IMR-90 (cell line): ENCODE data around the gene MYO1C. TPM values are rescaled to one million over a fixed set of nuclear protein-coding genes. Genes with fewer than 3 reads are reported as not detected.

Experiments used
- ATAC-seq: fragments of 200-7000 bp; cut with Tn5 transposase; 2 replicates; pipeline ENCODE4 v1.9.1; 2020; ENCODE audit warnings: low read depth, mild to moderate bottlenecking, moderate library complexity
- BruUV-seq: library from RNA; stranded (reverse); fragments of 400-500 nt; replicated peaks from 2 replicates; lab custom pipeline; 2021; lab: Mats Ljungman, UMichigan
- CTCF ChIA-PET: fragments of 300-600 bp; formaldehyde crosslinking; extraction: SDS; loops from one replicate; lab custom pipeline; 2021; ENCODE audit warnings: antibody characterized with exemption; lab: Yijun Ruan, JAX
- POLR2A ChIA-PET: fragments of 300-600 bp; sonication (Branson Sonifier 250); formaldehyde crosslinking; loops from one replicate; lab custom pipeline; 2022; ENCODE audit warnings: antibody characterized with exemption; ENCODE audit not compliant: unreplicated experiment; lab: Charles Lee
- DNase-seq: peaks from one replicate; pipeline ENCODE4 v3.0.0; 2013
- H2AFZ ChIP-seq: replicated peaks from 2 replicates; pipeline ENCODE3; 2013; ENCODE audit warnings: low read length, mild to moderate bottlenecking; ENCODE audit not compliant: poor library complexity
- H2AK5ac ChIP-seq: 2 replicates; pipeline ENCODE4 v1.6.1; 2013; ENCODE audit warnings: low read depth, low read length, inconsistent platforms
- H2AK9ac ChIP-seq: replicated peaks from 2 replicates; pipeline ENCODE3; 2013; ENCODE audit warnings: mild to moderate bottlenecking, low read depth, low read length, moderate library complexity; ENCODE audit not compliant: poor library complexity
- H2BK120ac ChIP-seq: 2 replicates; pipeline ENCODE4 v1.6.1; 2013; ENCODE audit warnings: low read depth, low read length, inconsistent platforms
- H2BK15ac ChIP-seq: 3 replicates; pipeline ENCODE4 v1.6.1; 2013; ENCODE audit warnings: low read depth, low read length, inconsistent platforms
- H2BK20ac ChIP-seq: 2 replicates; pipeline ENCODE4 v1.6.1; 2013; ENCODE audit warnings: low read depth, mild to moderate bottlenecking, inconsistent platforms, low read length, moderate library complexity
- H2BK5ac ChIP-seq: 2 replicates; pipeline ENCODE4 v1.6.1; 2013; ENCODE audit warnings: mild to moderate bottlenecking, low read depth, low read length, inconsistent platforms; ENCODE audit not compliant: poor library complexity, severe bottlenecking
- H3K14ac ChIP-seq: replicated peaks from 2 replicates; pipeline ENCODE4 v1.6.1; 2013; ENCODE audit warnings: low read depth, low read length, inconsistent platforms
- H3K18ac ChIP-seq: 2 replicates; pipeline ENCODE4 v1.6.1; 2013; ENCODE audit warnings: low read depth, low read length, control low read depth
- H3K23ac ChIP-seq: 2 replicates; pipeline ENCODE4 v1.6.1; 2013; ENCODE audit warnings: low read depth, low read length, inconsistent platforms
- H3K27ac ChIP-seq: 2 replicates; pipeline ENCODE4 v1.5.1; 2013; ENCODE audit warnings: mild to moderate bottlenecking, control low read depth, low read length; ENCODE audit not compliant: insufficient read depth
- H3K27me3 ChIP-seq: 2 replicates; pipeline ENCODE4 v1.6.1; 2013; ENCODE audit warnings: low read length; ENCODE audit not compliant: control insufficient read depth, insufficient read depth
- H3K36me3 ChIP-seq: 2 replicates; pipeline ENCODE4 v1.6.1; 2013; ENCODE audit warnings: low read length, mixed read lengths; ENCODE audit not compliant: control insufficient read depth, insufficient read depth
- H3K4ac ChIP-seq: 2 replicates; pipeline ENCODE4 v1.6.1; 2013; ENCODE audit warnings: low read depth, low read length, inconsistent platforms
- H3K4me1 ChIP-seq: 2 replicates; pipeline ENCODE4 v1.6.1; 2013; ENCODE audit warnings: low read length, mixed read lengths; ENCODE audit not compliant: control insufficient read depth, insufficient read depth
- H3K4me2 ChIP-seq: 2 replicates; pipeline ENCODE4 v1.6.1; 2013; ENCODE audit warnings: low read depth, mild to moderate bottlenecking, control low read depth, low read length, moderate library complexity
- H3K4me3 ChIP-seq: 2 replicates; pipeline ENCODE4 v1.5.1; 2013; ENCODE audit warnings: low read depth, mild to moderate bottlenecking, control low read depth, low read length, moderate library complexity; ENCODE audit not compliant: insufficient read depth
- H3K56ac ChIP-seq: 2 replicates; pipeline ENCODE4 v1.6.1; 2013; ENCODE audit warnings: low read length, inconsistent platforms; ENCODE audit not compliant: insufficient read depth; ENCODE audit errors: extremely low read depth
- H3K79me1 ChIP-seq, 2 experiments: 2 replicates each; pipeline ENCODE4 v1.6.1; 2013; ENCODE audit warnings: low read length in 2 of 2, inconsistent platforms in 1 of 2, low read depth in 1 of 2
- H3K9ac ChIP-seq: 2 replicates; pipeline ENCODE4 v1.6.1; 2013; ENCODE audit warnings: low read depth, low read length, control low read depth
- H3K9me1 ChIP-seq: 2 replicates; pipeline ENCODE4 v1.6.1; 2013; ENCODE audit warnings: low read length, inconsistent platforms; ENCODE audit not compliant: insufficient read depth
- H3K9me3 ChIP-seq: 2 replicates; pipeline ENCODE4 v1.6.1; 2013; ENCODE audit warnings: low read length; ENCODE audit not compliant: control insufficient read depth, insufficient read depth
- H4K20me1 ChIP-seq: 2 replicates; pipeline ENCODE4 v1.6.1; 2013; ENCODE audit warnings: low read length, inconsistent platforms; ENCODE audit not compliant: insufficient read depth
- H4K5ac ChIP-seq: 2 replicates; pipeline ENCODE4 v1.6.1; 2013; ENCODE audit warnings: mild to moderate bottlenecking, low read depth, low read length, control low read depth
- H4K8ac ChIP-seq, 2 experiments: 2 replicates each; pipeline ENCODE4 v1.6.1; 2013; ENCODE audit warnings: low read depth in 2 of 2, low read length in 2 of 2, control low read depth in 1 of 2, inconsistent platforms in 1 of 2
- H4K91ac ChIP-seq: 2 replicates; pipeline ENCODE4 v1.6.1; 2013; ENCODE audit warnings: low read depth, low read length, inconsistent platforms; ENCODE audit not compliant: insufficient read depth
- FOS ChIP-seq: fragments of 150-350 bp; IDR thresholded peaks from 2 replicates; pipeline ENCODE4 v1.6.1; 2016; ENCODE audit warnings: low read depth, low read length
- MAZ ChIP-seq: IDR thresholded peaks from 2 replicates; pipeline ENCODE4 v1.6.1; 2012; ENCODE audit warnings: low read depth, mild to moderate bottlenecking, low read length, improper control_type of control experiment, moderate library complexity, borderline replicate concordance
- NFE2L2 ChIP-seq: fragments of 150-350 bp; IDR thresholded peaks from 2 replicates; pipeline ENCODE4 v1.6.1; 2016; ENCODE audit warnings: low read depth, mild to moderate bottlenecking, low read length
- RCOR1 ChIP-seq: IDR thresholded peaks from 2 replicates; pipeline ENCODE4 v1.6.1; 2012; ENCODE audit warnings: mild to moderate bottlenecking, low read length, improper control_type of control experiment; ENCODE audit not compliant: insufficient replicate concordance
- WGBS, 2 experiments: methylation state at CpG; one replicate each; pipeline versions ENCODE4 v1.1.5 to v1.1.7; 2013; ENCODE audit warnings: missing lambda C conversion rate in 2 of 2; ENCODE audit not compliant: insufficient read length in 1 of 2; ENCODE audit errors: extremely low coverage in 2 of 2; 5-methylcytosine and 5-hydroxymethylcytosine counted together
- dilution Hi-C: fragments of 300-500 bp; cut with HindIII; formaldehyde crosslinking; loops from one replicate; pipeline ENCODE4 v1.14.3; 2018; ENCODE audit warnings: low sequenced_read_pairs; ENCODE audit not compliant: unreplicated experiment
- in situ Hi-C: fragments of 300-500 bp; cut with MboI; formaldehyde crosslinking; loops from 3 replicates; pipeline ENCODE4 v1.14.3; 2019; ENCODE audit warnings: low sequenced_read_pairs, inconsistent platforms, mixed read lengths
- intact Hi-C: fragments of 100-400 bp; cut with micrococcal nuclease; formaldehyde crosslinking; loops from 2 replicates; pipeline ENCODE4 v1.10.0; 2022
- polyA plus RNA-seq, 3 experiments: library from polyadenylated mRNA; depleted of rRNA; stranded (reverse); fragments of >200 nt; gene quantifications; 2 replicates each; pipeline ENCODE4 v1.2.3, GENCODE V29; 2012; ENCODE audit warnings: low replicate concordance in 1 of 3
- total RNA-seq: library from RNA; depleted of rRNA; stranded (reverse); fragments of >200 nt; gene quantifications from 2 replicates; pipeline ENCODE4 v1.2.3, GENCODE V29; 2012

The MYO1C gene
- total and polyA plus RNA-seq, 2 of the 4 experiments (the other 2 are of a cell fraction) = 162 to 196 TPM

DNA sequence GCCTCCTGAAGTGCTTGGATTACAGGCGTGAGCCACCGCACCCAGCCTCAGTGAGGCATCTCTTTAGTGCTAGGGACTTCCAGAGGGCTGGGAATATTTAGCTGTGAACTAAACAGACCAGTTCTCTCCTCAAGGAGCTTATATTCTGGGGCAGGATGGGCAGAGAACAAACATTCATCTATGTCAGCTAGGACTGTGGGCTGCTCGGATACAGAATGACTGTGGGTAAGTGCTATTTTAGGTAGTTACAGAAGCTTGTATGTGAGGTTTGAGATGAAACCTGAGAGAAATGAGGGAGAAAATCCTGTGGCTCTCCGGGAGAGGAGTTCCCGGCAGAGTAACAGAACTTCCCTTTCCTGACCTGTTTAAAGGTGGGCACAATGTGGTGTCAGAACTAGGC lies 30.1 kb upstream of the MYO1C start:
- Histone ChIP-seq H3K9ac (no peak overlapping the region), H2AFZ (no peak overlapping the region), H3K36me3 (peaks cover 22% of the 10 kb centered on the region), H3K4me3 (no peak overlapping the region), H3K4me1 (no peaks in the 10 kb centered on the region), H3K23ac (no peak overlapping the region), H3K27me3 (no peaks in the 10 kb centered on the region), H3K4ac (no peak overlapping the region), H2BK120ac (no peak overlapping the region), H2BK5ac (no peak overlapping the region), H3K9me1 (no peaks in the 10 kb centered on the region; the same call in 1 of the 2 replicates), H3K27ac (no peak overlapping the region), H3K79me1 (peaks cover 14 to 21% of the 10 kb centered on the region in 2 experiments), H2AK9ac (no peak overlapping the region), H4K91ac (no peak overlapping the region), H3K9me3 (no peaks in the 10 kb centered on the region), H3K14ac (no peak overlapping the region), H4K8ac (no peak overlapping the region), H4K5ac (no peak overlapping the region), H4K20me1 (0 out of 2 replicates have a peak, but pooled peaks cover 2% of the 10 kb centered on the region), H2BK20ac (no peak overlapping the region), H2BK15ac (no peak overlapping the region), H3K4me2 (no peak overlapping the region), H3K18ac (no peak overlapping the region), H2AK5ac (no peak overlapping the region), H3K56ac (no peak overlapping the region)
- no peak for ATAC-seq
- in situ Hi-C loops = no loop called here
- BruUV-seq = no TSS peak
- DNase-seq = no peak
- CTCF ChIA-PET = no interaction called here
- intact Hi-C loops = no loop called here
- TF ChIP-seq NFE2L2 (no peak), RCOR1 (no peak), FOS (no peak), MAZ (no peak)
- POLR2A ChIA-PET = no interaction called here
- 80% methylated on average over 2 of the region's 5 CpGs; no CpG with 5 or more reads in 1 of the 2 experiments for WGBS, 2 experiments
- dilution Hi-C loops = no loop called here
